Activated CD4-positive, alpha-beta T cell treated with anti-CD3 and anti-CD28 coated beads for 1 hour (primary cell): ENCODE measurements around the gene CHST8.

ENCODE experiments used
- DNase-seq: peaks from one replicate; pipeline ENCODE4 v3.0.0-alpha.2; 2020

The CHST8 gene

GRCh38 chr19:33749016-33749415, 127.3 kb downstream of the CHST8 start:
- DNase-seq: no peak

GRCh38 chr19:33749619-33750175, 127.9 kb downstream of the CHST8 start:
- DNase-seq: no peak

GRCh38 chr19:33750587-33751435, 129.1 kb downstream of the CHST8 start:
- no peak for DNase-seq

DNA sequence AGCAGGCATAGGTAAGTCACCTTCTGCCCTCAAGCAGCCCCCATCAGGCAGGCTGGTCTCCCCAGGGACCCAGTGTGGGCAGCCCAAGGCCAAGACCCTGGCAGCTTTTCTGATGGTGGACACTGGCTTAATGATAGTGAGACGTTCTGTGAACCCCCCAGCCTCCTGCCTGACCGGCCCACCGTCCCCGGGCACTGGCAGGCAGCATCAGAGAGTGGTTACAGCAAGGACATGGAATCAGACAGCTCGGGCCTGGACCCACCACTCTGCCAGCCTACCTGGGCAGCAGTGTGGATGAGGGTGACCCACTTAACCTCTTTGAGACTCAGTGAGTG, 129.7 kb downstream of the CHST8 start:
- DNase-seq: no peak

DNA sequence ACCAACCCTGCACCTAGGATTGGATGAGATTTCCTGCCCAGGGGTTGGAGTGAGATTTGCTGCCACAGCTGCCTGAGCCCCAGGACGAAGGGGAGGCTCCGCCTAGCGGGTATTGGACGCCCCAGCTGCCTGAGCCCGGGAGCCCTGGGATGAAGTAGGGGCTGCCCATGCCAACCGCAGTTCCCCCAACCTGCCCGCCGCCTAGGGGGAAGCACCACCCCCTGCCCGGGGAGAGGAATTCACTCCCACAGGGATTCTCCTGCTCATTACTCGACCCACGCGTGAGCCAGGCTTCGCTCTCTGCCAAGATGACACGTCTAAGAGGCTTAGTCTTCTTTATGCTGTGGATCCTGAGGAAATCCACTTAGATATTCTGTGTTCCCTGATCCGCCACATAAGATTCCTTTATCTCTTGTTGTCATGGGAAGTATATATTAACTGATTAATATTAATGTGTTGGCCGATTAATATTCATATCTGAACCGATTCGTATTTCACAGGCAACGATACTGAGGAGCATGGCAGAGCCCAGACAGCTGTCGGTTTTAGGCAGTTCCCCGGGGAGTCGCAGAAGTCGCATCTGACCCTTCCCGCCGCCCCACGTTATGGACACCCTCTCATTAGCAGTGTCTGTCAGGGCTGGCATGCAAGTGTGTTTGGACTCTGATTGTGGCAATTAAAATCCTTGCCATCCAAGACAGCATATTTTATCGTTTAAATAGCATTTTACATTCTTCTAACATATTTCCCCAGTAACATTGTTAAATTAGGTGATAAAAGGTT, 130.5 kb downstream of the CHST8 start:
- DNase-seq: no peak

DNA sequence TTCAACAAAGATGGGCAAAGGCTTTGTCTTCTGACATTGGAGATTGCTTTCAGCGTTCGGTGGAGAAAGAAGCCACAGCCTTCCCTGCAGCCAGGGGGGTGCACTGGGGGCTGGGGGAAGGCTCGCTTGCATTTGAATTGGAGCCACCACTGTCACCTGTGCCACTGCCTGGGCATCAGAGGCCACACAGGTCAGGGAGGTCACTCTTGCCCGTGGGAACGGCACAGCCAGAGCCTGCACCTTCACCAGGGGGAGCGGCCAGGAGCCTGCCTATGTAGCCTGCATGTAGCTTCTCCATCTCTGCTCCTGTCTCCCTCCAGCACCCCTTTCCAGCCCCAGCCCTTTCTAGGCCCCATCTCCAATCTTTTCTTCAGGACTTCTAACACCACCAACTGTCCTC, 131.2 kb downstream of the CHST8 start:
- no peak for DNase-seq

DNA sequence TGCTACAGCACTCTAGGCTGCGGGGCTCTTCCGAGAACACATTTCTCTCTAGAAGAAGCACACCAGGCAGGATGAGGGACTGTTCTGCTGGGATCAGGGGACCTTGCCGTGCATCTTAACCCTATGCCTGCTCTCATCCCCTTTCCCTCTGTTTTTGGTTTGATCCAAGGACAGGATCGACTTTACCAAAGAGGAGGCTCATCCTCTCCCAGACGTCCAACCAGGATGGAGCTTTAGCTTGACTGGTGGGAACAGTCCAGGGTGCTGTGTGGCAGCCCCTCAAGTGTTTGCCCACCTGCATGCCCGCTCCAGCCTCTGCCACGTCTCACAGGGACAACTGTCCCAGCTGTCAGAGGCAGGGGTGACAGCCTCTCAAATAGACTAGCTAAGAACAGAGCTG, 132.6 kb downstream of the CHST8 start:
- DNase-seq: no peak

DNA sequence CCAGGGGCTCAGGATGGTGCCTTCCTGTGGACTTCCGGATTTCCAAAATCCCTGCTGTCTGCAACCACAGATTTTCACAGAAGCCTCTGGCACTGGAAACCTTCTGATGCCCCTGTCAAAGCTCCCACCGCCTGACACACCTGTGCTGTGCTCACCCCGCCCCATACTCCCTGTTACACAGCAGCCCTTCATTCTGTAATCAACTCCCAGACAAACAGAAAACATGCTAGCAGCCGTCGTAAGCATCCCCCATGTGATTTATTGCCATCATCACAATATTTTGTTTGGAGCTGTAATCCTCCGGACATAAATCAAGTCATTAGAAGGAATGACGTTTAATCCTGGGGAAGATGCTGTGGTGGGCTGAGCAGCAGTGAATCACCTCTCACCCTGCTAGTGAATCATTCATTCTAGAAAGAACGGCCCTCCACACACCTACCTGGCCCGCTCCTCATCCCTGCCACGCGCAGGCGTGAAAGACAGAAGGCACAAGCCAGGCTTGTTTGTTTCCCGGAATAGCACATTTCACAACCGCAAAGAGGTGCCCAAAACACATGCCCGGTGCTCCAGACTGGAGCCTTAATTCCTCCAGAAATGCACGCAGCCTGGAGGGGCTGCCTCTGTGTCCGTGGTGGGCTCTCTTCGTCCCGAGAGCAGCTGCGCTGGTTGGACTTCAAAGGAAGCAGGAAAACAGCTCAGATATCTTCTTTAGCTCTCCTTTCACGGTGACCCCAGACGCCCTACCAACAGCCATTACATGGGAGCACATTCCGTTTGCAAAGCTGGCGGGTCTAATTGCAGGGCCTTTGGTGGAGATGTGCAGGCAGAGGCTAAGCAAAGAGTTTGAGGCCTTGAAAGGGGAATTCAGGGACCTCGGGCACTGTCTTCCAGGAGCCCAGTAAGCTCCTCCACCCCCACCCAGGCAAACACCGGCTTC, 133.6 kb downstream of the CHST8 start:
- DNase-seq: no peak

- DNase-seq: no peak
Measured at GRCh38 chr19:33756177-33756576, 134.4 kb downstream of the CHST8 start.

- no peak for DNase-seq
Measured at GRCh38 chr19:33758541-33759013, 136.8 kb downstream of the CHST8 start.

GRCh38 chr19:33759356-33759755, 137.6 kb downstream of the CHST8 start:
- no peak for DNase-seq

DNA sequence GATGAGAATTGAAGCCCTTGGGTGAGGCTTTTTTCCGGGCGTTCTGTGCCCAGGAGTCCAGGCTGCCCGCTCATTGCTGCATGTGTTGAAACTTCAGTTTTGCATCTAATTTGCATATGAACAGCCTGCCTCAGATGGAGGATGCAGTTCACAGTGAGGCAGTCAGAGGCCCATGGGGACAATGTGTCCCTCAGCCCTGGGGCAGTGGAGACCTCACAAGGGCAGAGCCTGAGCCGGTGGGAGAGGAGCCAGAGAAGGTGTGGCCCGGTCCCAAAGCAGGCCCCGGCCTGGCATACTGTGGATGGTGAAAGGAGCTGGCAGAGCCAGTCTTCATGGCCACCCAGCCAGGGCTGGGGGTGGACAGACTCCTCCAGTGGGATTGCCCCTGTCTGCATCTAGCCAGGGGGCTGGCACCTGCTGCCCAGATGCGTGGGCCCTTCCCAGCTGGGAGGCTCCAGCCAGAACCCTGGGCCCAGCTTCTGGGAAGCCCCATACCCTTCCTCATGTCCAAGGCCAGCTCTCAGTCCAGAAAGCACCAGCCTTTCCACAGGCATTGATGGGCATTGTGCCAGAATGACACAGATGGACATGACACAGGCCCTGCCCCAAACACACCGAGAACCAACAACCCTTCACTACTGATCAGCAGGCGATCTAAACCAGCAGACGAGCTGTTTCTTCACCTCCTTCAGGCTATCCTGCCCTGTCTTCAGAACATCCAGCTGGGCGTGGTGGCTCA, 142.0 kb downstream of the CHST8 start:
- DNase-seq: no peak

DNA sequence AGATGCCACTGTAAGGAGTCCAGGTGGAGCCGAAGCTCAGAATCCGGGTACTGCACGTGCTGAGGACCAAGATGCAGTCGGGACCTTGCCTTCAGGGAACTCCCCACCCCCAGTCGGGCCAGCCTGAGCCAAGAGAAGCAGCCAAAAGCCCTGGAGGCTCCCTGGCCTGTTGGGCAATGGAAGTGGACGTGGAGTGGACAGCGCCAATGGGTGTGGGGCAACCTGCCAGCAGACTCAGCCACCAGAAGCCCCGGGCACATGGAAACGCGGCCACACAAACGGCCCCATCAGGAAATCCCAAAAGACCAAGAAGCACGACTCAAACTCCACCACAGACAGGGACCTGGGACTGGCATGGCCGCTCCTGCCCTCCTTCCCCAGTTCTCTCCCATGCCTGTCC, 144.9 kb downstream of the CHST8 start:
- no peak for DNase-seq

DNA sequence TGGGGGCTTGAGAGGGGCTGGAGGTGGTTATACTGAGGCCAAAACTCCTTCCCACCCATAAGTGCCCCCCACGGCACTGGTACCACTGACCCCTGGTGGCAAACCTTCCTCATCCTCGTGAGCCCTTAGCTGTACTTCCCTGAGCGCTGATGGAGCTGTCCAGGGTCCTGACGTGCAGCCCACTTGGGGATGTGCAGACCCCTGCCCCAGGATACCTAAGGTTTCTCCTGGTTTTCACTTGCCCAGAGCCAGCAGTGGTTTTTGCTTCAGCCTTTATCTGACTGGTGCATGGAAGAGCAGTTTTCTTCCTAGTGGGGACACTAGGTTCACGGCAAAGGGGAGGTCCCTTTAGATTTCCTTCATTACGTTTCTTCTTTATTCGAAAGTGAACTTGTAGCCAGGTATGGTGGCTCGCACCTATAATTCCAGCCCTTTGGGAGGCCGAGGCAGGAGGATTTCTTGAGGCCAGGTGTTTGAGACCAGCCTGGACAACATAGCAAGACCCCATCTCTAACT, 146.2 kb downstream of the CHST8 start:
- DNase-seq: no peak

GRCh38 chr19:33769208-33769607, 147.5 kb downstream of the CHST8 start:
- no peak for DNase-seq

- no peak for DNase-seq
Measured at GRCh38 chr19:33770107-33770506, 148.4 kb downstream of the CHST8 start.

DNA sequence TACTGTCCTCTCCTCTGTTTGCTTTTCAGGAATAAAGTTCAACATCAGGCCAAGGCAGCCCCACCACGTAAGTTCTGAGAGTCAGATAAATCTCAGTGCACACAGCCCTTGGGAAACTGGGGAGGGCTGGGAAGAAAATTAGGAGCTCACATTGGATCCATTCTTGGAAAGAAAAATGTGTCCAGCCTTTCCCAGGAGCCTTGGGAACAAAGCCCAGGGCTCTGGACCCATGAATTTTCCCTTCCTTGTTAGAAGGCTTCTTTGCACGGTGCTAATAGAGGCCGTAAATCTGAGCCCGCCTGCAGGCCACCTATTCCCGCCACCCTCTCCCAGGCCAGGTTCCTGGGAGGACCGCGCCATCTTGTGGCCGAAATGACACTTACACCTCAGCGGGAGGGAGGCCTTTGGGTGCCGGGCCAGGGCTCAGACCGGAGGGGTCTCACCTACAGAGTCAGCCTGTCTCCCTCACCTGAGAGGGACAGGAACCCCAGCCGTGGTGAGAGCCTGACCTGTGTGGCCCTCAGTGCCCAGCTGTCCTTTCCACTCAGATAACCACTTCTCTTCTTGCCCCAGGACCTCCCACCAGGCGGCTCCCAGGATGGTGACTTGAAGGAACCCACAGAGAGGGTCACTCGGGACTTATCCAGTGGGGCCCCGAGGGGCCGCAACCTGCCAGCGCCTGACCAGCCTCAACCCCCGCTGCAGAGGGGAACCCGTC, 149.8 kb downstream of the CHST8 start:
- DNase-seq: peak; percentile 35

GRCh38 chr19:33772102-33772857, 150.5 kb downstream of the CHST8 start:
- DNase-seq: no peak

- DNase-seq: no peak
Measured at GRCh38 chr19:33772858-33773180, 151.1 kb downstream of the CHST8 start.
